Midbrain (tissue), 1 donor: ENCODE data around the gene OSBPL10.

Experiments
- DNase-seq: peaks from one replicate; lab custom pipeline; 2025; lab: John Stamatoyannopoulos, UW

The OSBPL10 gene

DNA sequence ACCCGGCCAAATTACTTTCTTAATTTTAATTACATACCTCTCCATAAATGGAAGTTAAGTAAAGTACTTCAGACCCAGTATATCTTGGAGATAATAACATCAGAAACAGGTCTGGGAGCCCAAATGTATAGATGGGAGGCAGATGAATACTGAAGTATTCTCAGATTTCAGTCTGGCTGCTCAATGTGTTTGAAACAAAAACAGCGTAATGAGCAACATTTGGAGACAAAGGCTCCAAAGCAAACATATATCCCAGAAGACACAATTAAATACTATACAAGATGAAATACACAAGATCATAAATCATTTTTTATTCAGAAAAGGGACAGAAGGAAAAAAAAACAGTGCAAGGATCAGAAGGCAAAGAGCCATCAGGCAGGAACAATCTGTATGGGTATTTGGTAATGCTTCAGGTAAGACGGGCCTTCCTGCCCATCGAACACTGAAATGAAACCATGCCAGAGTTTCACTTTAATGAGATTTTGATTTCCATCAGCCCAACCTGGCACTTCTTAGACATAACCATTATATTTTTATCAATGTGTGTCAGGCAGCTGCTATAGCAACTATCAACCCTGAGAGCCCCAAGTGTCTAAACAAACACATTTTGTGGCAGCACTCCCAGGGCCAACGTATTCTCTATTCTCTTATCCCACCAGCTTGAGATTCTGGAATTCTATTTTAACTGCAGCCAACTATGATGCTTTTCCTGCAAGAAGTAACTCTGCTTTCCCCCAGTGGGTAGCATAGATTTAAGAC is 237.6 kb downstream of the OSBPL10 start:
- DNase-seq = no peak

DNA sequence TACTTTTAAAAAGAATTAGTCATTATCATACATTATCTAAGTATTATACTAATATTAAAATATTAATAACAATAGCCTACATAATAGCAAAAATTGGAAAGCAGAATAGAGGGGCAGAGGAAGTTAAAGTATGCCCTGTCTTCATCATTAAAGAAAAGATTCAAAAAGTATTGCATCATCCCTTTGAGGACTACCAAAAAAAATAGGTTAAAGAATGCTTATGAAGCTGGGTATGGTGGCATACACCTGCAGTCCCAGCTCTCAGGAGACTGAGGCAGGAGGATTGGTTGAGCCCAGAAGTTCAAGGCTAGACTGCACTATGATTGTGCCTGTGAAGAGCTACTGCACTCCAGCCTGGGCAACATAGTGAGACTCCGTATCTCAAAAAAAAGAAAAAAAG is 240.7 kb downstream of the OSBPL10 start:
- DNase-seq = no peak

DNA sequence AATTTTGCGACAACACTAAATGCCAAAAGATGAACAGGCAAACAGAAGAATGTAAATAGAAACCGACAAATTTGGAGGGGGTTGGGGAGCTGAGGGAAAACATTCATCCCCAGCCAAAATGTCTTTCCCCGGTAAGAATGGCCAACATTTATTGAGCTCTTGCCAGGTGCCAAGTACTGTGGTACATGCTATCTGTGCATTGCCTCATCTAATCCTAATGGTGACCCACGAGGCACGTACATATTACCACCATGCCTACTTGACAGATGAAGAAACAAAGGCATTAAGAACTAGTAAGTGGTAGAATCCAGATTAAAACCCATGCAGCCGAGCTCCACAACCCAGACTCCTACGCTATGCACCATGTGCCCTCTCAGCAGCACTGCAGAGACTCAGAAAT is 242.7 kb downstream of the OSBPL10 start:
- DNase-seq = no peak

DNA sequence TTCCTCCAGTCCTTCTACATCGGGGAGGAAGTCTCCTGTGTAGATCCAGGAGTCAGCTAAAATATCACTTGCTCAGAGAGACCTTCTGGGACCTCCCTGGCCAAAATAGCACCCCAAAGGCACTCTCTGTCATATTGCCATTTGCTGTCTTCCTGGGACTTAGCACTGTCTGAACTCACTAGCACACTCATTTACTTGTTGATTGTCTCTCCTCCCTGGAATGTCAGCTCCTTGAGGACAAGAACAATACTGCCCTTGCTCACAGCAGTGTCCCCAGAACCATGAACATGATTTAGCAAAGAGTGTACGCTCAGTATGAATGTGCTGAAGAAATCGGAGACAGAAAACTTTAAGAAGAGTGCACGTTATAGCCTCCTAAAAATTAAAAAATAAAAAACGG is 245.4 kb downstream of the OSBPL10 start:
- no peak for DNase-seq

DNA sequence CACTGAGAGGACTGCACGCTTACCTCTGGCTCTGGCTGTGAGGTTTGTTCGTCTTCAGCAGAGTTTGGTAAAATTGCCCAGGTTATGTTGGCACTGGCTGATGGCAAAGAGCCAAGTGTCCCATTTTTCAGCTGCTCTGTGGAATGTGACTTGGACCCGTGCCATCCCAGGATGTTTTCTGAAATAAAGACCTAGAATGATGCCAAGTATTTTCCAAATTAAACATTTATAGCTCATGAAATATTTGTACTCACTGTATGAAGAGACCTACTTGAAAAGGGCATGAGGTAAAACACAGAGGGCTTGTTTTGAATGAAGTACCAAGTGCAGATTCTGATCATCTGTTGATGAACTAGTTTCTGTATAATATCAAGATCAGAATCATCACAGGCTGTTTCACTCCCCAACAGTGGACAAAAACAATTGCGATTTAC is 247.8 kb downstream of the OSBPL10 start:
- DNase-seq = no peak

DNA sequence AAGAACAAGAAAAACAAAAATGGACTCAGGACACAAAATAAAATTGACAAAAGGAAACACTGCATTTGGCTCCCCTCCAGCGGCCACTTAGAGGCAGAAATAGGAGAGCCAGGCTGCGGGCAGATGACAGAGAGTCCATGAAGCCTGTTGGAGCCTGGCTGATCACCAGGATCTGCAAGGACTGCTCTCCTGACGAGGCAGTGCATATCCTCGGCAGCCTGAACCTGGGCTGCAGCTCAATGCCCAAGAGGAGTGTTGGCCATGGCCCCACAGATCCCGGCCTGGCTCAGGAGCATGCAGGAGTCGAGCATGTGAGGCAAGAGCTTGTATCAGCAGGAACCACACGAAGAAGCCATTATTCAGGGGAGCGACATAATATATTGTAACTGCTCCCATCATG is 248.5 kb downstream of the OSBPL10 start:
- no peak for DNase-seq

DNA sequence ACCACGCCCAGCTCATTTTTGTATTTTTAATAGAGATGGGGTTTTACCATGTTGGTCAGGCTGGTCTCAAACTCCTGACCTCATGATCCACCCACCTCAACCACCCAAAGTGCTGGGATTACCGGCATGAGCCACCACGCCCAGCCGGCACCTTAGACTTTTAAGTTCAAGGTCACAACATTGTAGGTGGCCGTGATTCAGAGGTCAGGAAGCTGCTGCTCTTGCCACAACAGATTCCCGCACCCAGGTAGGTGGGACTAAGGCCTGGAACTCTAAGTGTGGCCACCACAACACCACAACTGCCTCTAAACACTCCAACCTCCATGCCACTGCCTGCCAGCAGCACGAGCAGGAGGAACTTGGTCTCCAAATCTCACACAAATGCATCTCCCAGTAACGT is 251.5 kb downstream of the OSBPL10 start:
- no peak for DNase-seq

DNA sequence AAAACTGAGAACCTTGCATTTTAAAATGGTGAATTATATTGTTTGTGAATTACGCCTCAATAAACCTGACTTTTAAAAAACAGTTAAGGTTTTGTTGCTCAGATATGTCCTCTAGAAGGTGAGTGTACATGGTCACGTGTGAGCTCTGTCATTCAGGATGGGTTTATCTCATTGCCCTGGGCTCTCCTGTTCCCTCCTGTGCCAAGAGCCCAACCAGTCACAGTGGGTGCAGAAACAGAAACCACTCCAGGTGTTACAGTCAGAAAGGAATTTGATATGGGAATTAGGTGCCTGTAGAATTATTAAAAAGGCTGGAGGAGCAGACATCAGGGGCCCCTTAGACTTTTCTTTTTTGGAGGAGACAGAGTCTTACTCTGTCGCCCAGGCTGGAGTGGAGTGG is 252.0 kb downstream of the OSBPL10 start:
- no peak for DNase-seq

DNA sequence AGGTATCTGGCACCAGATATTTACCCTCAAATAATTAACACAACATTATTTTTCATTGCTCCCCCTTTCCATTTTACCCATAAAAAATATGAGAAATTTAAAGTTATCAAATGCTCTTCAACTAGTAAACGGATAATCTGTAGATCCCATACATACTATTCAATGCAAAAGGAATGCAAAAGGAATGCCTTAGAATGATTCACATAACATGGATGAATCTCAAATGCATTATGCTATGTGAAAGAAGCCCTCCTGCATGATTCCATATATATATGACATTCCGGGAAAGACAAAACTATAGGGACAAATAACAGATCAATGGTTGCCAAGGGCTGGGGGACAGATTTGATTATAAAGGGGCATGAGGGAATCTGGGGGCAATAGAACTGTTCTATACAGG is 252.7 kb downstream of the OSBPL10 start:
- no peak for DNase-seq

DNA sequence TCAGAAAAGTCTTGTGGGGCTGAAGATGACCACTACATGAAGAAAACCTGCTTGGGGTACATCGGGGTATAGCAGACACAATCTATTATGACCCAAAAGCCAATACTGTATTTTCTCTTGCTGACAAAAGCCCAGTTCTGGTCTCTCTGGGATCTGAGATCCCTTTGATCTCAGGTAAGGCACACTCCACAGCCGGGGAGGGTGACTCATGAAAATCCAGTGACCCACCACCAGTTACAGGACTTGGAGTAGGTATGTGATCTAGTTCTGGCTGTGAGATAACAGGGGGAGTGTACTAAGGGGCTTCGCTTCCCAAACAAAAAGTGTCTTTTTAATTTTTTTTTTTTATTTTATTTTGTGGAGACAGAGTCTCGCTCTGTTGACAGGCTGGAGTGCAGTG is 255.1 kb downstream of the OSBPL10 start:
- DNase-seq = no peak

DNA sequence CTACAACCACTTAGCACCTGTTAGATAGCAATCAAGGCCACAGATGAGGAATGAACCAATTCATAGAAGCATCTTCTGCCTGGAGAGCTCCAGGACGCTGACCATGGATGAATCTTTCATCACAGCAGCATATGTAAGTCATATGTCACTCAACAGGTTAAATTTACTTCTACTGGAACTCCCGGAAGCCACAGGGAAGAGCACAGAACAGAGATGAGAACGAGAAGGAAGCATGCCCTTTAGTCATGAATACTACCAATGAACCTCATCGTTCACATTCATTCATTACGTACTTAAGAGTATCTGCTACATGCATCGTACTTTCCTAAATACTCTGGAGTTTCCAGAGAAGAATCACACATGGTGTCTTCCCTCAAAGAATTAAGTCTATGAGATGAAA is 255.5 kb downstream of the OSBPL10 start:
- DNase-seq = no peak

DNA sequence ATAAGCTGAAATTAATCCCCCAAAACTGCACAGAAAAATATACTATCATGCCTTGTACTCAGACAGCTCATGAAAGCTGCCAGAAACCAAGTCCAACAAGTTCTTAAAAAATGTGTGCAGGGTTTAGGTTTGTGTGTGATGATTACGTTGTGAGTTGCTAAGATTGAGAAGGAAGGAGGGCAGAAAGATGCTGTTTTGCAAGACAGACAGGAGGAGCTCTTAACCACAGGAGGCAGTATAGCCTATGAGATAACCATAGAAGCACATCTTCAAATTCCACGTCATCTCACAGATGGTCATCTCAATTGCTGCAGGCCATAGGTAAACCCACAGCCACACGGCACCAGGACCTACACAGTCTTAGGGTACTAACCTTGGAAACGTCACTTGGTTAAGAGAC is 256.4 kb downstream of the OSBPL10 start:
- no peak for DNase-seq

DNA sequence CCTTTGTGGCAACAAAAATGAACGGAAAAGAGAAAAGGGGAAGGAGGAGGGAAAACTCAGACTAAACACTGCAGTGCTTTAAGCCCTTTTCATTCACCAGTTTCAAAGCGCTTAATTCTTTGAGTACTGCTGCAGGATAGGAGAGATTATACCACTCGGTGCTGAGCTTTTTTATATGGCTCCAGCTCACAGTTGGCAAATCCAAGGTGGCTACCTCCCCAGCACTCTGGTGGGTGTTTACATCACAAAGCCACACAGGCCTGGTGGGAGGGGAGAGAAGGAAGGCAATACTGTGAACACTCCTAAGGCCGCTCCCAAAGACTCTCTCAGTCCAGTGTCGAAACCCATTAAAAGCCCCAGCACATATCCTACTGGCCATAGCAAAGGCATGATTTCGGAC is 256.9 kb downstream of the OSBPL10 start:
- no peak for DNase-seq

DNA sequence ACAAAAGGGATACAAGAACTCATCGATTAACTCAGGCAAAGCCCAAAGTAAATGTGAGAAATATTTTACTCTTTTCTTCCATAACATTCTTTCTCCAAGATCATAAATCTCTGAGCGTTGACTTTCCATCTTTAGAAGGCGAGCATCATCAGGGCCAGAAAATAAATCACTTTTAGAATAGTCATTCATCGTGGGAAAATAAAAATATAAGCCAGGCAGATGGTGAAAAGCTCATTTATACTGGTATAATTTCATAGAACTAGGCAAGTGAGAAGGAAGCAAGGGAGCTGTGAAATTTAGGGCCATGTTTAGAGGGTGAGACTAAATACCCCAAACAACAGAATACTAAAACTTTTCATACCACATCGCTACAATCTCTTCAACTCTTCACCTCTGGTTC is 257.4 kb downstream of the OSBPL10 start:
- no peak for DNase-seq

DNA sequence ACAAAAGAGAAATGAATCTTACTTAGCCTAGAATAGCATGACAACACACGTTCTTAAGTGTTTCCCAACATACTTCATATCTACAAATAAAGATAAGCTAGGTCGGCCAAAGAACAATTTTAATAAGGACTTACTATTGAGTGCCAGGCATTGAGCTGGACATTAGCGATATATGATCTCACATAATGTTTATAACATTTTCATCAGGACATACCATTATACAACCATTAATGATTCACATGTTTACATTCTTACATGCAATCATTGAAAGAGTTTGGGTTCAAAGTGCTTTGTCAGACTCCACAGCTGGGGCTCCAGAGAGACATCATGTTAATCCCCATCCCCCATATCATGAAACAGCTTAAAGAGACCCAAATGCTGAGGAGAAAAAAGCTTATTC is 259.4 kb downstream of the OSBPL10 start:
- DNase-seq = no peak

DNA sequence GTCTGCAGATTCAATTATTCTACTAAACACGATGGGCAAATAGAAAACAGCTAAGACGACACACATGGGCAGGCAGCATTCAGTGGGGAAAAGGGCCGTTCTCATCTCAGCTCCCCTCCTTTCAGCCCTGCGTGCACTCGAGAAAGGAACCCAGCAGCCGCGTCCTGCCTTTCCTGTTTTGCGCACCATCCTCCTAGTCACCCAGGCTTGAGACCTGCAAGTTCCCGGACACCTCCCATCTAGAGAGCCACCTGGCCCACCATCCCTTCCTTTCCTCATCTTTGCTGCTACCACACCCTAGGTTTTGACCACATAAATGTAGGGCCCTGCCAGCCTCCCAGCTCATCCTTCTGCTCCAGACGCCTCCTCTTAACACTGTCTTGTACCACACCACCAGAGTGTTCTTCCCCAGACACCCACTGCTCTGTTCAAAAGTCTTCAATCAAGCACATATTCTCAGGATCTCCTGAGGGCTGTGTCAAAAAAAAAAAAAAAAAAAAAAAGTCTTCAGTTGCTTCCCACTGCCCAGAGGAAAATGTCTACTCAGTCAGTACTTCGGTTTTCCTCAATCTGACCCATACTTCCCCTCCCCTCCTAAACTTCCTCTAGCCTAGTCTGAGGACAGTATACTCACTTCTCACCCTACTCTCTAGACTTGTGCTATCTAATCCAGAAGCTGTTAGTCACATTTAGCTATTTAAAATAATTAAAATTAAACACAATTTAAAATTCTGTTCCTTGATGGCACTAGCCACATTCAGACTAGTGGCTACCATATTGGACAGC is 266.4 kb downstream of the OSBPL10 start:
- DNase-seq = no peak

DNA sequence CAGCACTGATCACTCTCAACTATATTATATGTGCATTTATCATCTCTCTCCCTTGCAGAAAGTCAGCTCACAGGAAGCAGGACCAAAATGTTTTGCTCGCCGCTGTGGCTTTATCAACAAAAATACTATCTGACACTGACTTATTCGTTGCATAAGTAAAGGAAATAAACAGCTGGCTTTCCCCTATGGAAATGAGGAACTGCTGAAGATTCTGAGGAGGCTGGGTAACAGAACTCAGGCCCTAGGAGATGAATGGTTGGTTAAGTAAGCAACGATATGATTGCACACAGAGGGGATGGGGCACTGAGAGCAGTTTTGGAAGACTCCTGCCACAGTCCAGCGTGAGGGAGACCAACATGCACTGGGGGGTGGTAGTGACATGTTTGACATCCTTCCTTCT is 267.2 kb downstream of the OSBPL10 start:
- DNase-seq = no peak

DNA sequence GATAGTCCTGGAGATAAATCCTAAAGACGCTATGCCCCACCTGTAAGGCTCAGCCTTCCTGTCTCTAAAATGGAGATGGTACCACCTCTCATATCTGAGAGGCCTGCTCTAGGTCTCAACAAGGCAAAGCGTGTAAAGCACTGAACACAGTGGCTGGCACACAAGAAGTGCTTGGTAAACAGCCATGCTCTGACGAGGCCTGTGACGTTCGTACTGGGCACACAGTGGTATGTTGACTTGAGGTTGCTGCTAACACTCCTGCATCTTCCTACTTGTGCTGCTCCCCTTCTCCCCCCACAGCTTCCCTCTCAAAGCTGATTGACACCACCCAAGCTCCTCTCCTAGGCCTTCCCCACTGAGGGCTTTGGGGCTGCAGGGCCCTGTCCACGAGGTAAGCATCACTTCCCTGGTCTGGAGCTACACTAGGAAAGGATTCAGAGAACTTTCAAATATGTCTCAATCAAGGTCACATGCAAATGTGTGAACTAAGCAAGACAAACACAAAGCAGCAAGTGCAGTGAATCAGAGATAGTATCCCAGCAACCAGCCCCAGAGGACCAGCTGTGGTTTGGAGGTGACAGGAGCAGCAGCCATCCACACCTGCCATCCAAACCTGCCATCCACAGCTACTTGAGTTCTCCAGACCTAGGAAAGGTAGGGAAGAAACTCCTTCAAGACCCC is 270.8 kb downstream of the OSBPL10 start:
- DNase-seq = no peak

DNA sequence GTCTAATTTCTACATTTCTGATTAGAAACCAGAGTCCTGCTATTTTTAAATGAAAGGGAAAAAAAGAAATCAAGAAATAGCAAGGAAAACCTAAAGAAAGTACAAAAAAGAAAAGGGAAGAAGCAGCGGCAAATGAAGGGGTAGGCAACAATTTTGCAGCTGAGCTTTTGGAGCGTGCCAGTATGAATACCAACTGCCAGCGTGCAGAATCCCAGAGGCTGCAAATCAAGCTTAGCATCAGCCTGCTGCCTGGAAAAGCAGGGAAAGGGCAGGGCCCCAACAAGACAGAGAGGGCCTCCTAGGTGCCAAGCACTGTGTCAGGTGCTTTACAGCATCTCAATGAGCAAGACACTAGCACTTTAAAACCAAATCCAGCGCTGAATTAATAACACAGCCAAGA is 271.5 kb downstream of the OSBPL10 start:
- no peak for DNase-seq

DNA sequence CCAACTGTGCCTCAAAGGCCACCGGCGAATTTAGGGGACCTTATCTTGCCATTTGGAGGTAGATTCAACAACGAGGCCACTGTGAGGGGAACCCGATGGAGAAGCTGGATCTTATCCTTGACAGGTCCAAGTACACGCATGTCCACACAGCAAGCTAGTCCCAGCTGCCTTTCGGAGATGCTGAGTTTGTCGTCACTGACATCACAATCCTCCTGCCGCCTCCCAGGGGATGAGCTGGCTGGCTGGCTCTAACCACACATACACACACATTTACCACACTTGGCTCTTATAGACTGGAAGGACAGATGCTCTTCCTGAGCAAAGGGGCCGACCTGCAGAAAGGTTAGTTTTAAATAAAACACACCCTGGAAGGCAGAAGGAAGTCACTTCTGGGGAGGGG is 272.1 kb downstream of the OSBPL10 start:
- no peak for DNase-seq

DNA sequence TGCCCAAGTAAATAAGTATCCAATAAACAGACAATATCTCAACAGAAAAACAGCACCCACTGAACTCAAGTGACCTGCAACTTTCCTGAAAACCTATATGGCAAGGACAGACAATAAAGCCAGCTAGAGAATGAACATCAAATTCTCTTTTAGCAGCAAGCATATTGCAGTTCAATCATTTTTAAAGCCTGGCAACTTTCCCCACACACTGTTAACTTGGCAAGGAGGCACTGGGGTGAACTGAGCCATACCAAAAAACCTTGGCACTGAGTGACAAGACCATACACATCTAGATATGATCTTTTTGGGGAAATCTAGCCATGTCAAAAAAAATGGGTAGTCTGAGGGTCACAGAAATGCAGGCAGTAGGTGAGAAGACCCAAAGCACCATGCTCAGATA is 273.8 kb downstream of the OSBPL10 start:
- DNase-seq = no peak

DNA sequence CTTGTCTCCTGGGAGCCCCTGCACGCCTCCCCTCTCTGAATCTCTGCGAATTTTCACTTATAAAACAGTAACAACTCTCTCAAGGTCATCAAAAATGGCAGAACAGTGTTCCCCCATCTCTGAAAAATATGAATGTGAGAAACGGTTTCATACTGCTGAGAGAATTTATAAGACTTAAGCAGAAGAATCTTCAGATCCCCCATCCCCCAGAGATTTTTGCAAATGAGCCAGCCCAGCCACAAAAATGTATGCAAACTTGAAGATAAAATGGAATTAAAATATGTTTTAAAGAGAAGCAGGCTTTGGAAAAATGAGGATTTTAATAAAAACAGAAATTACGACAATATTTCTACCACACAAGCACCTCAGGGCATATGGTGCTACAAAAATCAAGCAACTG is 275.3 kb downstream of the OSBPL10 start:
- DNase-seq = no peak

DNA sequence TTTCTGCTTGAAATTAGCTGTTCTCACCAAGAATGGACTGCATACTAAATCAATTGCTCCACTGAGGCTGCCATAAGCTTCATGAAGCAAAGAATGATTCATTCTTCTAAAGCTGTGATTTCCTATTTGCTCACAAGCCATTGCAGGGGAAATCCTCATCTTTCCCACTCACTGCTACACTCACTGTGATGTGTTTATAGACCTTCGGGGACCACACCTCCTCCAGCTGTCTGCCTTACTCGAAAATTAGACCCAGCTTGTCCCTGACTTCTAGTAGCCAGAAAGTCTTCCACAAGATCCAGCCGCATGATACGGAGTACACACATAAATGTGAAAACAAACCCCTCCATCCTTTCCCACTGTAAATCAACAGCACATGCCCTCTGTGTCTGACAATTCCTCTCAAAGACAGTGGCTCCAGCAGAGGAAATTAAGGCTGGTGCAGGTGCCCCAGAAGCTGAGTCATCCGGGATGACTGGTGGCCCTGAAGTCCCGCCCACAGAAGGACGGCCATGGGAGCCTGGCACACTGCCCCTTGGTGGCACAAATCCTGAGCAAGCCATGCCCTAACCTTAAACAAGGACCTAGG is 276.4 kb downstream of the OSBPL10 start:
- DNase-seq = no peak
